Upper lobe of left lung (tissue), 4 donors: ENCODE results near the gene ROBO1.

Experiments
- EP300 ChIP-seq, 4 donors: sonication (generic); formaldehyde crosslinking; IDR thresholded peaks; one replicate each; pipeline ENCODE4 v1.5.1; 2017; ENCODE audit warnings: antibody characterized with exemption in 4 of 4, control low read depth in 2 of 4
- POLR2A ChIP-seq, 4 donors: fragments of 450-650 bp; IDR thresholded peaks; one replicate each; pipeline ENCODE4 v1.5.1; 2016 to 2017; ENCODE audit warnings: antibody characterized with exemption in 4 of 4, mild to moderate bottlenecking in 2 of 4
- TF ChIP-seq, protein P1 (sequence below), 6 experiments: fragments of 450-650 bp in 4 of 6; fragments of 200-600 bp in 2 of 6; sonication (generic) in 2 of 6; IDR thresholded peaks; one replicate each; pipeline ENCODE4 v1.5.1; 2016 to 2019; ENCODE audit warnings: antibody characterized with exemption in 6 of 6

DNA sequence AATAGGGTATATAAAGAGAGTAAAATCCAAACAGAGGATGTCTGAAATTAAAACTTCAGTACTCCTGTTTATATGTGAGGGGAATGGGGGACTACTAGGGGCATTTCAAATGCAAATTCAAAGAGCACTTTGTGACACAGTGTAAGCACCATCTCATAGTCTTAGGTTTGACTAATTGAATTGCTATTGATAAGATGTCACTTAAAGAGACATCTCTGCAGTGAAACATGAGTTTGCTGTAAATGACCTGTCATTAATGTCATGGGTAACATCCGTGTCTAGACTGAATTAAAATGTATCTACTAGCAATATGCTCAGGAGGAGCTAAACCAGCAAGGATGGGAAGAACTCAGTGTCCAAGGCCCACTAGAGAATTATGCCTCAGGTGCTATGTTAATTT, 41.0 kb downstream of the ROBO1 start:
- TF ChIP-seq, protein P1, sequence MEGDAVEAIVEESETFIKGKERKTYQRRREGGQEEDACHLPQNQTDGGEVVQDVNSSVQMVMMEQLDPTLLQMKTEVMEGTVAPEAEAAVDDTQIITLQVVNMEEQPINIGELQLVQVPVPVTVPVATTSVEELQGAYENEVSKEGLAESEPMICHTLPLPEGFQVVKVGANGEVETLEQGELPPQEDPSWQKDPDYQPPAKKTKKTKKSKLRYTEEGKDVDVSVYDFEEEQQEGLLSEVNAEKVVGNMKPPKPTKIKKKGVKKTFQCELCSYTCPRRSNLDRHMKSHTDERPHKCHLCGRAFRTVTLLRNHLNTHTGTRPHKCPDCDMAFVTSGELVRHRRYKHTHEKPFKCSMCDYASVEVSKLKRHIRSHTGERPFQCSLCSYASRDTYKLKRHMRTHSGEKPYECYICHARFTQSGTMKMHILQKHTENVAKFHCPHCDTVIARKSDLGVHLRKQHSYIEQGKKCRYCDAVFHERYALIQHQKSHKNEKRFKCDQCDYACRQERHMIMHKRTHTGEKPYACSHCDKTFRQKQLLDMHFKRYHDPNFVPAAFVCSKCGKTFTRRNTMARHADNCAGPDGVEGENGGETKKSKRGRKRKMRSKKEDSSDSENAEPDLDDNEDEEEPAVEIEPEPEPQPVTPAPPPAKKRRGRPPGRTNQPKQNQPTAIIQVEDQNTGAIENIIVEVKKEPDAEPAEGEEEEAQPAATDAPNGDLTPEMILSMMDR (IDR thresholded peaks at IDR 0.05): no peak
- TF ChIP-seq POLR2A (IDR thresholded peaks at IDR 0.05) (no peak), EP300 (IDR thresholded peaks at IDR 0.05) (no peak)
